ENCODE results near the gene CWF19L2. TPM values are rescaled to one million over a fixed set of nuclear protein-coding genes. Genes with fewer than 3 reads are reported as not detected.

Gene CWF19L2
- total RNA-seq, 5 donors from 2014 or later (not counting 1 experiment from before 2014, with no cell fraction given), result 24.9 to 34.3 (median 26.1) TPM

DNA sequence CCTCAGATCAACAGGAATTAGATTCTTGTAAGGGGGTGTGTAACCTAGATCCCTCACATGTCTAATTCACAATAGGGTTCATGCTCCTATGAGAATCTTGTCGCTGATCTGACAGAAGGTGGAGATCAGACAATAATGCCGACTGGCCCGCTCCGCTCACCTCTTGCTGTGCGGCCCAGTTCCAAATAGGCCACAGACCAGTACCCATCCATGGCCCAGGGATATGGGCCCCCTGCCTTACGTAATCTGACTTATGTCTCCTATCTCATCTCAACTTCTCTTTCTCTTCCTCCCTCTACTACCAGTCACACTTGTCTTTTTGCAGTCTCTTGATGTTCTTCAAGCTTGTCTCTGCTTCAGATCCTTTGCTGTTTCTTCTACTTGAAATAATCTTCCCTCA lies 70.0 kb downstream of the CWF19L2 start:
- no peaks in the 10 kb centered on the region for H3K9me3 Mint-ChIP-seq
- no peak overlapping the region for H3K27ac Mint-ChIP-seq
- peaks cover 22% of the 10 kb centered on the region in 3 donors for H3K4me1 Mint-ChIP-seq
- Histone ChIP-seq H3K36me3 (ENCODE audit: control insufficient read depth in 2 of 2, extremely low read depth in 1 of 2, insufficient read depth in 1 of 2, low read length in 1 of 2) (peaks cover 0 to 44% of the 10 kb centered on the region in 2 donors), H3K27ac (ENCODE audit: low read length) (no peak overlapping the region), H3K27me3 (replicated peaks in 1 of 2; ENCODE audit: control insufficient read depth in 2 of 2, extremely low read depth in 1 of 2, insufficient read depth in 2 of 2, low read length in 1 of 2) (no peaks in the 10 kb centered on the region), H3K9me3 (no peaks in the 10 kb centered on the region), H3K4me3 (ENCODE audit: control insufficient read depth in 1 of 2, extremely low read depth in 1 of 2, low read length in 1 of 2) (no peak overlapping the region), H3K4me1 (ENCODE audit: control insufficient read depth in 1 of 2, extremely low read depth in 1 of 2, insufficient read depth in 2 of 2, low read length in 2 of 2) (no peaks in the 10 kb centered on the region)
- no peak overlapping the region for H3K4me3 Mint-ChIP-seq
- 100% methylated on average over 5 of the region's 6 CpGs for WGBS (ENCODE audit: insufficient coverage)
- H3K27me3 Mint-ChIP-seq, result no peaks in the 10 kb centered on the region
- no peak for DNase-seq
- peaks cover 60% of the 10 kb centered on the region for H3K36me3 Mint-ChIP-seq
- ChIA-PET POLR2A (no interaction called here), CTCF (no interaction called here)
- no peak for ATAC-seq (replicated peaks in 1 of 4)

GRCh38 chr11:107385361-107385981 lies 72.2 kb downstream of the CWF19L2 start:
- no peak overlapping the region for H3K27ac ChIP-seq (ENCODE audit: low read length)
- Mint-ChIP-seq H3K9me3 (no peaks in the 10 kb centered on the region), H3K36me3 (peaks cover 58% of the 10 kb centered on the region), H3K27me3 (no peaks in the 10 kb centered on the region), H3K27ac (no peak overlapping the region), H3K4me3 (no peak overlapping the region), H3K4me1 (peaks cover 22% of the 10 kb centered on the region in 3 donors)
- WGBS (ENCODE audit: insufficient coverage), result no CpG with 5 or more reads among the region's 3 CpGs
- CTCF ChIA-PET, result no interaction called here
- H3K4me1 ChIP-seq (ENCODE audit: control insufficient read depth in 1 of 2, extremely low read depth in 1 of 2, insufficient read depth in 2 of 2, low read length in 2 of 2), result no peaks in the 10 kb centered on the region
- no peak overlapping the region for H3K4me3 ChIP-seq (ENCODE audit: control insufficient read depth in 1 of 2, extremely low read depth in 1 of 2, low read length in 1 of 2)
- H3K9me3 ChIP-seq, result no peaks in the 10 kb centered on the region
- H3K27me3 ChIP-seq (replicated peaks in 1 of 2; ENCODE audit: control insufficient read depth in 2 of 2, extremely low read depth in 1 of 2, insufficient read depth in 2 of 2, low read length in 1 of 2), result no peaks in the 10 kb centered on the region
- POLR2A ChIA-PET, result no interaction called here
- ATAC-seq (replicated peaks in 1 of 4) (no peak), DNase-seq (no peak)
- peaks cover 0 to 25% of the 10 kb centered on the region in 2 donors for H3K36me3 ChIP-seq (ENCODE audit: control insufficient read depth in 2 of 2, extremely low read depth in 1 of 2, insufficient read depth in 1 of 2, low read length in 1 of 2)

GRCh38 chr11:107384144-107384852 lies 73.3 kb downstream of the CWF19L2 start:
- H3K27ac Mint-ChIP-seq, result no peak overlapping the region
- peaks cover 51% of the 10 kb centered on the region for H3K36me3 Mint-ChIP-seq
- no peak overlapping the region for H3K4me3 ChIP-seq (ENCODE audit: control insufficient read depth in 1 of 2, extremely low read depth in 1 of 2, low read length in 1 of 2)

DNA sequence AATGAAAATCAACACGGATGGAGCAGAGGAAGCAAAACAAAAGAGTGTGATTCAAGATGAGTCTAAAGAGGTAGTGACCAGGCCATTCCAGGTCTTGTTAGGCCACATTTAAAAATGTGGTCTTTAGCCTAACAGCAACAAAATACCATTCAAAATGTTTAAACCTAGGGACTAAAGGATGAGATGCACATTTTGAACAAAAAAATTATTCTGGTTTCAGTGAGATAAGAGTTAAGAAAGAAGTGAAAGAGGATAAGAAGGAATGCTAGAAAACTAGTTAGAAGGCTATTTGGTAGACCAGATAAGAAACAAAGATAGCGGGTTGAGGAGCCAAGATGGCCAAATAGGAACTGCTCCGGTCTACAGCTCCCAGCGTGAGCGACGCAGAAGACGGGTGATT lies 85.2 kb downstream of the CWF19L2 start:
- Mint-ChIP-seq H3K27ac (no peak overlapping the region), H3K4me3 (no peak overlapping the region), H3K4me1 (peaks cover 11% of the 10 kb centered on the region in 3 donors), H3K9me3 (peaks cover 0 to 4% (median 0%) of the 10 kb centered on the region in 3 donors), H3K27me3 (no peaks in the 10 kb centered on the region), H3K36me3 (peaks cover 15% of the 10 kb centered on the region)
- ChIA-PET POLR2A (no interaction called here), CTCF (no interaction called here)
- 99% methylated on average over 7 of the region's 7 CpGs for WGBS (ENCODE audit: insufficient coverage)
- peaks cover 0 to 2% of the 10 kb centered on the region in 2 experiments for H3K4me1 ChIP-seq (ENCODE audit: control insufficient read depth in 1 of 2, extremely low read depth in 1 of 2, insufficient read depth in 2 of 2, low read length in 2 of 2)
- ATAC-seq (replicated peaks in 1 of 4) (no peak), DNase-seq (no peak)
- no peaks in the 10 kb centered on the region for H3K9me3 ChIP-seq
- no peak overlapping the region for H3K4me3 ChIP-seq (ENCODE audit: control insufficient read depth in 1 of 2, extremely low read depth in 1 of 2, low read length in 1 of 2)
- no peak overlapping the region for H3K27ac ChIP-seq (ENCODE audit: low read length)
- H3K36me3 ChIP-seq (ENCODE audit: control insufficient read depth in 2 of 2, extremely low read depth in 1 of 2, insufficient read depth in 1 of 2, low read length in 1 of 2), result no peaks in the 10 kb centered on the region
- H3K27me3 ChIP-seq (replicated peaks in 1 of 2; ENCODE audit: control insufficient read depth in 2 of 2, extremely low read depth in 1 of 2, insufficient read depth in 2 of 2, low read length in 1 of 2), result no peaks in the 10 kb centered on the region

More at GRCh38 chr11:107384144-107384852, 73.3 kb downstream of the CWF19L2 start:
- peaks cover 0 to 17% of the 10 kb centered on the region in 2 donors for H3K36me3 ChIP-seq (ENCODE audit: control insufficient read depth in 2 of 2, extremely low read depth in 1 of 2, insufficient read depth in 1 of 2, low read length in 1 of 2)
- DNase-seq (no peak), ATAC-seq (replicated peaks in 1 of 4) (no peak)
- ChIA-PET CTCF (no interaction called here), POLR2A (no interaction called here)
- Mint-ChIP-seq H3K4me1 (peaks cover 22% of the 10 kb centered on the region in 3 donors), H3K27me3 (no peaks in the 10 kb centered on the region), H3K9me3 (no peaks in the 10 kb centered on the region), H3K4me3 (no peak overlapping the region)
- H3K4me1 ChIP-seq (ENCODE audit: control insufficient read depth in 1 of 2, extremely low read depth in 1 of 2, insufficient read depth in 2 of 2, low read length in 2 of 2), result no peaks in the 10 kb centered on the region
- H3K27me3 ChIP-seq (replicated peaks in 1 of 2; ENCODE audit: control insufficient read depth in 2 of 2, extremely low read depth in 1 of 2, insufficient read depth in 2 of 2, low read length in 1 of 2), result no peaks in the 10 kb centered on the region
- H3K27ac ChIP-seq (ENCODE audit: low read length), result no peak overlapping the region
- WGBS (ENCODE audit: insufficient coverage), result no CpG with 5 or more reads among the region's 1 CpG
- H3K9me3 ChIP-seq, result no peaks in the 10 kb centered on the region

DNA sequence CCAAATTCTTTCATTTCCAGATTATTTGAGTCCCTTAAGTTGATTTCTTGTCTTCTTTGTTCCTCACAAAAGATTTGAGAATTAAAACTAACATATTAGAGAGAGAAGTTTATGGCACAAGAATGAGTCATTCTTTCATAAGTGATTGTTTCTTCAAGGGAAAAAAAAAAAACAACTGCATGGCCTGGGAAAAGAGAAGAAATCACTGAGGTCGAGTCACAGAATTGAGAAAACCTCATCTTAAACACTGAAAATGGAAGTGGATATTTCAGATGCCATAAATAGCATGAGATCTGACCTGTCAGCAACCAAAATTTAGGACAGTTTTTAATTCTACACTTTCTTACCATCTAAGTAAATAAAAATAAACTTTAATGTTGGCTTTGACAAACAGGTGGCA lies 87.2 kb downstream of the CWF19L2 start:
- no peaks in the 10 kb centered on the region for H3K27me3 ChIP-seq (replicated peaks in 1 of 2; ENCODE audit: control insufficient read depth in 2 of 2, extremely low read depth in 1 of 2, insufficient read depth in 2 of 2, low read length in 1 of 2)
- no peak overlapping the region for H3K4me3 ChIP-seq (ENCODE audit: control insufficient read depth in 1 of 2, extremely low read depth in 1 of 2, low read length in 1 of 2)
- POLR2A ChIA-PET, result interaction anchor here in 1 of 2 donors (0.6 kb wide), 2 partner anchors 11 to 32 kb away, joined by 4 to 8 read pairs; no protein-coding TSS in a partner anchor
- ATAC-seq (replicated peaks in 1 of 4) (no peak), DNase-seq (no peak)
- H3K27me3 Mint-ChIP-seq, result no peaks in the 10 kb centered on the region
- H3K4me3 Mint-ChIP-seq, result no peak overlapping the region
- WGBS (ENCODE audit: insufficient coverage), result no CpG with 5 or more reads among the region's 1 CpG
- H3K27ac ChIP-seq (ENCODE audit: low read length), result no peak overlapping the region
- peaks cover 15% of the 10 kb centered on the region for H3K36me3 Mint-ChIP-seq
- CTCF ChIA-PET, result no interaction called here
- H3K36me3 ChIP-seq (ENCODE audit: control insufficient read depth in 2 of 2, extremely low read depth in 1 of 2, insufficient read depth in 1 of 2, low read length in 1 of 2), result no peaks in the 10 kb centered on the region
- H3K9me3 Mint-ChIP-seq, result peaks cover 0 to 4% (median 0%) of the 10 kb centered on the region in 3 donors
- H3K4me1 ChIP-seq (ENCODE audit: control insufficient read depth in 1 of 2, extremely low read depth in 1 of 2, insufficient read depth in 2 of 2, low read length in 2 of 2), result peaks cover 0 to 2% of the 10 kb centered on the region in 2 experiments
- no peak overlapping the region for H3K27ac Mint-ChIP-seq
- peaks cover 11% of the 10 kb centered on the region in 3 donors for H3K4me1 Mint-ChIP-seq
- no peaks in the 10 kb centered on the region for H3K9me3 ChIP-seq

DNA sequence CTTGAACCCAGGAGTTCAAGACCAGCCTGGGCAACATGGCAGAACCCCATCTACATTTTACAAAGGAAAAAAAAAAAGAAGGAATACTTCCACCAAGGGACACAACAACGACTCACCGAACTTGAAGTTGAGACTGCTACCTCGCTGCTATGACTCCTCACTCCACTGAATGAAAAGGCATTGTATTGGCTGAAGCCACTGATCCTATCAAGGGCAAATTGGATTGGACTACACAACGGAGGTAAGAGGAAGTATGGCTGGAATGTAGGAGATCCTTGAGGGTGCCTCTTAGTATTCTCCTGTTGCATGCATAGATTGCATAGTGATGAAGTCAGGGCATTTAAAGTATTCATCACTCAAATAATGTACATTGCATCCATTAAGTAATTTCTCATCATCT lies 97.9 kb downstream of the CWF19L2 start:
- Mint-ChIP-seq H3K9me3 (peaks cover 0 to 14% (median 3%) of the 10 kb centered on the region in 3 donors), H3K4me1 (peaks cover 0 to 8% (median 6%) of the 10 kb centered on the region in 3 donors), H3K4me3 (no peak overlapping the region), H3K27me3 (no peaks in the 10 kb centered on the region), H3K36me3 (peaks cover 69% of the 10 kb centered on the region), H3K27ac (no peak overlapping the region)
- ChIA-PET POLR2A (no interaction called here), CTCF (no interaction called here)
- Histone ChIP-seq H3K9me3 (peaks cover 2% of the 10 kb centered on the region), H3K27ac (ENCODE audit: low read length) (no peak overlapping the region), H3K36me3 (ENCODE audit: control insufficient read depth in 2 of 2, extremely low read depth in 1 of 2, insufficient read depth in 1 of 2, low read length in 1 of 2) (peaks cover 0 to 3% of the 10 kb centered on the region in 2 donors), H3K27me3 (replicated peaks in 1 of 2; ENCODE audit: control insufficient read depth in 2 of 2, extremely low read depth in 1 of 2, insufficient read depth in 2 of 2, low read length in 1 of 2) (no peaks in the 10 kb centered on the region), H3K4me3 (ENCODE audit: control insufficient read depth in 1 of 2, extremely low read depth in 1 of 2, low read length in 1 of 2) (no peak overlapping the region), H3K4me1 (ENCODE audit: control insufficient read depth in 1 of 2, extremely low read depth in 1 of 2, insufficient read depth in 2 of 2, low read length in 2 of 2) (no peaks in the 10 kb centered on the region)
- DNase-seq, result no peak
- no CpG with 5 or more reads among the region's 4 CpGs for WGBS (ENCODE audit: insufficient coverage)
- ATAC-seq (replicated peaks in 1 of 4), result no peak
